Smooth muscle cell (in vitro differentiated cells): Measurements from ENCODE around the gene OR10V1. TPM values are rescaled to one million over a fixed set of nuclear protein-coding genes. Genes with fewer than 3 reads are reported as not detected.
"Not testable (repeated sequence)": the region's sequence is repeated elsewhere in the genome, so short reads cannot be mapped to it uniquely, and the experiment has no call there.

ENCODE experiments used
- DNase-seq: peaks from one replicate; lab custom pipeline; 2025; ENCODE audit not compliant: unreplicated experiment; lab: John Stamatoyannopoulos, UW
- H2AFZ ChIP-seq: fragments of 200-600 bp; sonication (generic); 2 replicates; pipeline ENCODE4 v1.6.0; 2016; ENCODE audit warnings: antibody characterized with exemption, low read depth, mild to moderate bottlenecking
- H3F3A ChIP-seq: fragments of 200-600 bp; sonication (generic); 2 replicates; pipeline ENCODE4 v1.6.0; 2017; ENCODE audit warnings: antibody characterized with exemption, low read depth
- H3K27ac ChIP-seq: fragments of 200-600 bp; sonication (generic); 2 replicates; pipeline ENCODE4 v1.5.1; 2016; ENCODE audit warnings: low read depth, mild to moderate bottlenecking
- H3K27me3 ChIP-seq: fragments of 200-600 bp; sonication (generic); 2 replicates; pipeline ENCODE4 v1.6.1; 2016; ENCODE audit warnings: low read depth, mild to moderate bottlenecking
- H3K36me3 ChIP-seq: fragments of 200-600 bp; sonication (generic); 2 replicates; pipeline ENCODE4 v1.5.1; 2016; ENCODE audit warnings: low read depth
- H3K4me1 ChIP-seq: fragments of 200-600 bp; sonication (generic); 2 replicates; pipeline ENCODE4 v1.5.1; 2016; ENCODE audit warnings: low read depth
- H3K4me2 ChIP-seq: fragments of 200-600 bp; sonication (generic); 2 replicates; pipeline ENCODE4 v1.6.0; 2016; ENCODE audit warnings: mild to moderate bottlenecking
- H3K4me3 ChIP-seq: fragments of 200-600 bp; sonication (generic); 2 replicates; pipeline ENCODE4 v1.5.1; 2016; ENCODE audit warnings: mild to moderate bottlenecking
- H3K79me2 ChIP-seq: fragments of 200-600 bp; sonication (generic); 2 replicates; pipeline ENCODE4 v1.6.0; 2016; ENCODE audit warnings: low read depth, mild to moderate bottlenecking
- H3K9ac ChIP-seq: fragments of 200-600 bp; sonication (generic); 2 replicates; pipeline ENCODE4 v1.6.0; 2016; ENCODE audit warnings: low read depth
- H3K9me3 ChIP-seq: fragments of 200-600 bp; sonication (generic); replicated peaks from 2 replicates; pipeline ENCODE4 v1.5.1; 2016; ENCODE audit warnings: low read depth
- H4K20me1 ChIP-seq: fragments of 200-600 bp; sonication (generic); 2 replicates; pipeline ENCODE4 v1.6.0; 2016; ENCODE audit warnings: low read depth
- WGBS: methylation state at CpG from one replicate; pipeline ENCODE4 v1.1.7; 2016; ENCODE audit warnings: low lambda C conversion rate; 5-methylcytosine and 5-hydroxymethylcytosine counted together
- polyA plus RNA-seq: library from polyadenylated mRNA; unstranded; fragments of >200 nt; fragmentation: Nextera tagmentation; extraction: Ambion mirVana; gene quantifications from 2 replicates; pipeline ENCODE4 v1.2.1, GENCODE V29; 2016
- total RNA-seq: library from RNA; depleted of rRNA; stranded (reverse); fragments of >200 nt; gene quantifications from 2 replicates; pipeline ENCODE4 v1.2.3, GENCODE V29; 2014
- TF ChIP-seq, protein P1 (sequence below): fragments of 200-600 bp; sonication (generic); IDR thresholded peaks from 2 replicates; pipeline ENCODE4 v1.5.1; 2017; ENCODE audit warnings: borderline replicate concordance, mild to moderate bottlenecking, antibody characterized with exemption; ENCODE audit not compliant: insufficient read depth, poor library complexity, severe bottlenecking

The OR10V1 gene
- total and polyA plus RNA-seq, 2 experiments from 2014 or later = not detected

DNA sequence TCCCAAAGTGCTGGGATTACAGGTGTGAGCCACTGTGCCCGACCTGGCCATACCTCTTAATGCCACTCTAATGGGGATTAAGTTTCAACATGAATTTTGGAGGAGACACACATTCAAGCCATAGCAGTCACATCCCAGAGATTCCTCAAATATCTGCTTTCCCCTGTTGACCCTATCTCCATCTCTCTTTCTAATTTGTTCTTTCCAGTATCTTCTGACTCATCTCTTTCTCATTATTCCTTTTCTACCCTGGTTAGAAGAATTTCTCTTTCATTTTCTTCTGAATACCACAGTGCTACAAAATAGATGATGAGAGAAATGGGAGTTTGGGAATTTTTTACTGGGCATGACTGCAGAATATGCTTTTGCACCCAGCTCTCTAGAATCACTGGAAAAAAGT lies 5.1 kb downstream of the OR10V1 start:
- DNase-seq = no peak
- H3K4me1 ChIP-seq = peaks cover 14% of the 10 kb centered on the region
- TF ChIP-seq, protein P1, sequence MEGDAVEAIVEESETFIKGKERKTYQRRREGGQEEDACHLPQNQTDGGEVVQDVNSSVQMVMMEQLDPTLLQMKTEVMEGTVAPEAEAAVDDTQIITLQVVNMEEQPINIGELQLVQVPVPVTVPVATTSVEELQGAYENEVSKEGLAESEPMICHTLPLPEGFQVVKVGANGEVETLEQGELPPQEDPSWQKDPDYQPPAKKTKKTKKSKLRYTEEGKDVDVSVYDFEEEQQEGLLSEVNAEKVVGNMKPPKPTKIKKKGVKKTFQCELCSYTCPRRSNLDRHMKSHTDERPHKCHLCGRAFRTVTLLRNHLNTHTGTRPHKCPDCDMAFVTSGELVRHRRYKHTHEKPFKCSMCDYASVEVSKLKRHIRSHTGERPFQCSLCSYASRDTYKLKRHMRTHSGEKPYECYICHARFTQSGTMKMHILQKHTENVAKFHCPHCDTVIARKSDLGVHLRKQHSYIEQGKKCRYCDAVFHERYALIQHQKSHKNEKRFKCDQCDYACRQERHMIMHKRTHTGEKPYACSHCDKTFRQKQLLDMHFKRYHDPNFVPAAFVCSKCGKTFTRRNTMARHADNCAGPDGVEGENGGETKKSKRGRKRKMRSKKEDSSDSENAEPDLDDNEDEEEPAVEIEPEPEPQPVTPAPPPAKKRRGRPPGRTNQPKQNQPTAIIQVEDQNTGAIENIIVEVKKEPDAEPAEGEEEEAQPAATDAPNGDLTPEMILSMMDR = no peak
- peaks cover 22% of the 10 kb centered on the region for H3F3A ChIP-seq
- H3K36me3 ChIP-seq = no peaks in the 10 kb centered on the region
- H3K9ac ChIP-seq = no peak overlapping the region
- H3K9me3 ChIP-seq = no peaks in the 10 kb centered on the region
- no peak overlapping the region for H3K4me2 ChIP-seq
- peak overlapping the region; percentile 98 for H3K27ac ChIP-seq
- no peak overlapping the region for H2AFZ ChIP-seq
- no peaks in the 10 kb centered on the region for H3K79me2 ChIP-seq
- no peak overlapping the region for H3K4me3 ChIP-seq
- WGBS = 57% methylated on average over 1 of the region's 1 CpG
- H4K20me1 ChIP-seq = no peaks in the 10 kb centered on the region
- H3K27me3 ChIP-seq = no peaks in the 10 kb centered on the region

DNA sequence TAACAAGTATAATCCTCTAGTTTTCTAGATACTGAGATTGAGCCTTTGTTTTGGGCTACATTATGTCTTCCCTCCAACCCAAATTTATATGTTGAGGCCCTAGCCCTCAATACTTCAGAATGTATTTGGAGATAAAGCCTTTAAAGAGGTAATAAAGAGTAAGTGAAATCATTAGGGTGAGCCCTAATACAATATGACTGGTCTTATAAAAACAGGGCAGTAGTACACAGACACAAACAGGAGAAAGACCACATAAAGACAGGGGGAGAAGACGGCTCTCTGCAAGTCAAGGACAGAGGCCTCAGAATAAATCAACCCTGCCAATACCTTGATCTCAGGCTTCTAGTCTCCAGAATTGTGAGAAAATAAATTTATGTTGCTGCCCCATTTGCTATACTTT lies 6.3 kb downstream of the OR10V1 start:
- H3K27me3 ChIP-seq = no peaks in the 10 kb centered on the region
- H3K36me3 ChIP-seq = no peaks in the 10 kb centered on the region
- H3K4me1 ChIP-seq = peaks cover 14% of the 10 kb centered on the region
- WGBS = 58% methylated on average over 1 of the region's 1 CpG
- H3K79me2 ChIP-seq = no peaks in the 10 kb centered on the region
- H4K20me1 ChIP-seq = no peaks in the 10 kb centered on the region
- no peaks in the 10 kb centered on the region for H3K9me3 ChIP-seq
- H3K4me2 ChIP-seq = peak overlapping the region; percentile 69
- peak overlapping the region; percentile 65 for H3K9ac ChIP-seq
- no peak overlapping the region for H3K4me3 ChIP-seq
- peak overlapping the region; percentile 98 for H3K27ac ChIP-seq
- DNase-seq = no peak
- TF ChIP-seq, protein P1 = no peak
- peak overlapping the region; percentile 34 for H2AFZ ChIP-seq
- H3F3A ChIP-seq = peaks cover 22% of the 10 kb centered on the region

DNA sequence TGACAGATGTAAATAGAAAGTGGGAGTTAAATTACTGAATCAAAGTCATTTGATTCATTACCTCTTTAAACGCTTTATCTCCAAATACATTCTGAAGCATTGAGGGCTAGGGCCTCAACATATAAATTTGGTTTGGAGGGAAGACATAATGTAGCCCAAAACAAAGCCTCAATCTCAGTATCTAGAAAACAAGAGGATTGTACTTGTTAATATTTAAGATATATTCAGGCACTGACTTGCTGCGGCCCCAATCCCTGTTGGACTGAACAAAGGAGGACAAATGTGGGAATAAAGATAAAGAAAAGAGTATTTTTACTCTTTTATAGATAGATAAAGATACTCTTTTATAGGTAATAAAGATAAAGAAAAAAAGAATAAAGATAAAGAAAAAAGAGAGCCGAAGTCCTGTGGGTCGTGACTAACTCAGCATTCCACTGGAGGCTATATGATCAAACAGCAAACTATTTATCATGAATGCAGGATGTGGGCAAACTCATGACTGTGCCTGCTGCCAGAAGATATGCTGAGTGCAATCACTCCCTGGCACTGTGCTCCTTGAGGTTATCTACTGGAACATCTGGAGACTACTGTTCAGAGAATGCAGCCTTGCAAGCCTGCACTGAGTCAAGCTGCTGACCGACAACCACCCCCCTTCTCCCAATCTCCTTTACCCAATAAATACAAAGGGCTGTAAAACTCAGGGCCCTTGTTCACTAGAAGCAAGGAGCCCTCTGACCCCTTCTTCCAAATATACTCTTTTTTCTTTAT lies 6.9 kb downstream of the OR10V1 start:
- H3F3A ChIP-seq = peaks cover 22% of the 10 kb centered on the region
- peak overlapping the region; percentile 98 for H3K27ac ChIP-seq
- peak overlapping the region; percentile 76 for H3K4me2 ChIP-seq
- H3K9ac ChIP-seq = peak overlapping the region; percentile 68
- TF ChIP-seq, protein P1 = no peak
- no peak overlapping the region for H3K4me3 ChIP-seq
- H4K20me1 ChIP-seq = no peaks in the 10 kb centered on the region
- H3K27me3 ChIP-seq = no peaks in the 10 kb centered on the region
- no peaks in the 10 kb centered on the region for H3K9me3 ChIP-seq
- H3K4me1 ChIP-seq = peaks cover 14% of the 10 kb centered on the region
- H3K79me2 ChIP-seq = no peaks in the 10 kb centered on the region
- no peak for DNase-seq
- peak overlapping the region; percentile 44 for H2AFZ ChIP-seq
- WGBS = 24% methylated on average over 5 of the region's 5 CpGs
- H3K36me3 ChIP-seq = no peaks in the 10 kb centered on the region

DNA sequence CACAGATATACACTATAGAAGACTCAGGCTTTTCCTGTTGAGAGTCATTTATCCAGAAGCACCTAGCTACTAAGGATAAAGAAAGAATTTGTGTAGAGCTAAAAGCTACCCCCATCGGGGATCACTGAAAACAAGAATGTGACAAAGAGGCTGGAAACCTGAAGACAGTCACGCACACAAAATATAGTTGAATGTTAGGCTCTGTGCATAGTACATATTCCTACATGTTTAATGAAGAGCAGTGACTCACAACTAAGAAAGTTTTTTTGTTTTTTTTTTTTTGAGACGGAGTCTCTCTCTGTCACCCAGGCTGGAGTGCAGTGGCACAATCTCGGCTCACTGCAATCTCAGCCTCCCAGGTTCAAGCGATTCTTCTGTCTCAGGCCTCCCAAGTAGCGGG lies 8.4 kb downstream of the OR10V1 start:
- no peaks in the 10 kb centered on the region for H3K9me3 ChIP-seq
- H4K20me1 ChIP-seq = no peaks in the 10 kb centered on the region
- no peaks in the 10 kb centered on the region for H3K79me2 ChIP-seq
- peak overlapping the region; percentile 51 for H3K4me2 ChIP-seq
- peak overlapping the region; percentile 77 for H2AFZ ChIP-seq
- H3K36me3 ChIP-seq = no peaks in the 10 kb centered on the region
- TF ChIP-seq, protein P1 = no peak
- DNase-seq = no peak
- H3K27me3 ChIP-seq = no peaks in the 10 kb centered on the region
- H3F3A ChIP-seq = peaks cover 22% of the 10 kb centered on the region
- WGBS = 60% methylated on average over 6 of the region's 6 CpGs
- H3K27ac ChIP-seq = peak overlapping the region; percentile 98
- no peak overlapping the region for H3K4me3 ChIP-seq
- H3K4me1 ChIP-seq = peaks cover 14% of the 10 kb centered on the region
- no peak overlapping the region for H3K9ac ChIP-seq

DNA sequence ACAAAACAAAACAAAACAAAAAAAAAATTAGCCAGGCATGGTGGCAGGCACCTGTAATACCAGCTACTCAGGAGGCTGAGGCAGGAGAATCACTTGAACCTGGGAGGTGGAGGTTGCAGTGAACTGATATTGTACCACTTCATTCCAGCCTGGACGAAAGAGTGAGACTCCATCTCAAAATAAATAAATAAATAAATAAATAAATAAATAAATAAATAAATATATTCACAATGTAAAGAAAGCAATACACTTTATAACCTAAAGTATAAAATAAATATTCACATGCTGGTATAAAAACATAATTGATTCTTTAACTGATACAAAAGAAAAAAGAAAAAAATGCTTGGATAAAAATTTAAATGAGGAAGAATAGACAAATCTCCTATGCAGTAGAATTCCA lies 10.1 kb downstream of the OR10V1 start:
- WGBS = 85% methylated on average over 1 of the region's 1 CpG
- DNase-seq, H3K4me2 ChIP-seq, H3K27me3 ChIP-seq, H3K4me3 ChIP-seq, H3K27ac ChIP-seq, H3K9ac ChIP-seq, H3K9me3 ChIP-seq, H3K79me2 ChIP-seq, H2AFZ ChIP-seq, H4K20me1 ChIP-seq, H3K36me3 ChIP-seq: not testable (repeated sequence)
- H3F3A ChIP-seq = peaks cover 22% of the 10 kb centered on the region
- H3K4me1 ChIP-seq = peaks cover 14% of the 10 kb centered on the region

DNA sequence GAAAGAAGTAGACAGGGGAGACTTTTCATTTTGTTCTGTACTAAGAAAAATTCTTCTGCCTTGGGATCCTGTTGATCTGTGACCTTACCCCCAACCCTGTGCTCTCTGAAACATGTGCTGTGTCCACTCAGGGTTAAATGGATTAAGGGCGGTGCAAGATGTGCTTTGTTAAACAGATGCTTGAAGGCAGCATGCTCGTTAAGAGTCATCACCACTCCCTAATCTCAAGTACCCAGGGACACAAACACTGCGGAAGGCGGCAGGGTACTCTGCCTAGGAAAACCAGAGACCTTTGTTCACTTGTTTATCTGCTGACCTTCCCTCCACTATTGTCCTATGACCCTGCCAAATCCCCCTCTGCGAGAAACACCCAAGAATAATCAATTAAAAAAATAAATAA lies 13.5 kb downstream of the OR10V1 start:
- not testable (repeated sequence) for DNase-seq, H3K4me2 ChIP-seq, H3K4me3 ChIP-seq, H3K9me3 ChIP-seq, H3K4me1 ChIP-seq, H3K27ac ChIP-seq, H3F3A ChIP-seq, H3K27me3 ChIP-seq, H3K36me3 ChIP-seq, H4K20me1 ChIP-seq, H3K79me2 ChIP-seq, H2AFZ ChIP-seq, H3K9ac ChIP-seq
- WGBS = 85% methylated on average over 3 of the region's 5 CpGs
